GM10266 (cell line): ENCODE measurements around the gene POU6F1.

ENCODE experiments used
- DNase-seq: peaks from one replicate; pipeline ENCODE4 v3.0.0; 2012; ENCODE audit errors: extremely low spot score
- CTCF ChIP-seq: IDR thresholded peaks from 2 replicates; pipeline ENCODE4 v1.5.1; 2012; ENCODE audit warnings: mild to moderate bottlenecking, low read depth; ENCODE audit not compliant: control insufficient read depth, insufficient read depth; ENCODE audit errors: missing control alignments

POU6F1 gene

GRCh38 chr12:51196547-51196946 lies 21.3 kb downstream of the POU6F1 start:
- TF ChIP-seq CTCF = no peak

GRCh38 chr12:51195841-51196240 lies 22.0 kb downstream of the POU6F1 start:
- TF ChIP-seq CTCF = no peak
- no peak for DNase-seq

More at GRCh38 chr12:51196547-51196946, 21.3 kb downstream of the POU6F1 start:
- DNase-seq = no peak

GRCh38 chr12:51192284-51192671 lies 25.6 kb downstream of the POU6F1 start:
- DNase-seq = no peak
- no peak for TF ChIP-seq CTCF

GRCh38 chr12:51191516-51192283 lies 26.2 kb downstream of the POU6F1 start:
- no peak for DNase-seq
- TF ChIP-seq CTCF = no peak

GRCh38 chr12:51190820-51191219 lies 27.0 kb downstream of the POU6F1 start:
- no peak for TF ChIP-seq CTCF
- DNase-seq = no peak

- no peak for TF ChIP-seq CTCF
- DNase-seq = no peak
These were observed 28.0 kb downstream of the POU6F1 start for GRCh38 chr12:51189790-51190355.

- peak; percentile 75 for DNase-seq
- no peak for TF ChIP-seq CTCF
These were observed 29.4 kb downstream of the POU6F1 start for GRCh38 chr12:51188359-51189051.
